HepG2 (cell line): ENCODE results near the gene ITCH. TPM values are rescaled to one million over a fixed set of nuclear protein-coding genes. Genes with fewer than 3 reads are reported as not detected.

Source experiments
- HNF4A ChIP-seq: sonication (generic); formaldehyde crosslinking; IDR thresholded peaks from 2 replicates; pipeline ENCODE4 v1.4.0; 2020; ENCODE audit warnings: missing genetic modification reagents
- KDM5A ChIP-seq: fragments of 200-600 bp; sonication (generic); IDR thresholded peaks from 2 replicates; pipeline ENCODE4 v1.7.0; 2018; ENCODE audit warnings: antibody characterized with exemption, mild to moderate bottlenecking, low read length, borderline replicate concordance
- LCORL ChIP-seq, 2 experiments: fragments of 450-650 bp in 1 of 2; sonication (generic) in 1 of 2; formaldehyde crosslinking in 1 of 2; IDR thresholded peaks; 2 replicates each; pipeline versions ENCODE4 v1.5.0 to v1.6.1; 2017 to 2020; ENCODE audit warnings: antibody characterized with exemption in 1 of 2, missing genetic modification reagents in 1 of 2
- MEIS2 ChIP-seq: sonication (generic); formaldehyde crosslinking; IDR thresholded peaks from 2 replicates; pipeline ENCODE4 v1.9.0; 2021; ENCODE audit warnings: mild to moderate bottlenecking, missing genetic modification reagents
- PHF21A ChIP-seq: sonication (generic); formaldehyde crosslinking; IDR thresholded peaks from 2 replicates; pipeline ENCODE4 v1.5.0; 2020; ENCODE audit warnings: mild to moderate bottlenecking, missing genetic modification reagents
- STAT5B ChIP-seq: sonication (generic); formaldehyde crosslinking; IDR thresholded peaks from 2 replicates; pipeline ENCODE4 v1.4.0; 2020; ENCODE audit warnings: missing genetic modification reagents
- ZMYM4 ChIP-seq: sonication (generic); formaldehyde crosslinking; IDR thresholded peaks from 2 replicates; pipeline ENCODE4 v1.8.1; 2023; ENCODE audit warnings: mild to moderate bottlenecking, missing genetic modification reagents
- ZNF563 ChIP-seq: sonication (generic); formaldehyde crosslinking; IDR thresholded peaks from 2 replicates; pipeline ENCODE4 v1.8.0; 2022; ENCODE audit warnings: mild to moderate bottlenecking, moderate library complexity, missing genetic modification reagents
- polyA plus RNA-seq, 8 experiments: library from polyadenylated mRNA; depleted of rRNA in 3 of 8; stranded (reverse) in 7 of 8; unstranded in 1 of 8; fragments of >200 nt; fragmentation: Illumina TruSeq in 4 of 8; extraction: Trizol in 4 of 8; gene quantifications; 2 replicates each; pipeline versions ENCODE4 v1.2.1 to v1.2.3, GENCODE V29; 2011 to 2016; ENCODE audit warnings: low read depth in 4 of 8, missing spikeins in 1 of 8, mixed read lengths in 1 of 8; ENCODE audit not compliant: insufficient read depth in 1 of 8
- total RNA-seq, 5 experiments: library from RNA; depleted of rRNA; stranded (reverse); fragments of >200 nt; fragmentation: Illumina TruSeq; extraction: Trizol; gene quantifications; 2 replicates each; pipeline ENCODE4 v1.2.3, GENCODE V29; 2016; ENCODE audit warnings: low read depth in 1 of 5
- TF ChIP-seq, protein P1 (sequence below): sonication (generic); formaldehyde crosslinking; IDR thresholded peaks from 2 replicates; pipeline ENCODE4 v1.5.0; 2020; ENCODE audit warnings: mild to moderate bottlenecking, missing genetic modification reagents, borderline replicate concordance
- TF ChIP-seq, protein P2 (sequence below): sonication (generic); formaldehyde crosslinking; IDR thresholded peaks from 2 replicates; pipeline ENCODE4 v1.5.0; 2020; ENCODE audit warnings: mild to moderate bottlenecking, missing genetic modification reagents
- TF ChIP-seq, protein P3 (sequence below): sonication (generic); formaldehyde crosslinking; conservative IDR thresholded peaks from 2 replicates; pipeline ENCODE4 v1.4.0; 2020; ENCODE audit warnings: mild to moderate bottlenecking, missing genetic modification reagents, moderate library complexity
- TF ChIP-seq, protein P4 (sequence below): sonication (generic); formaldehyde crosslinking; IDR thresholded peaks from 2 replicates; pipeline ENCODE4 v1.5.1; 2020; ENCODE audit warnings: mild to moderate bottlenecking, missing genetic modification reagents, moderate library complexity

The ITCH gene
- total and polyA plus RNA-seq, 2 of the 13 experiments (the other 11 are each of a cell fraction or from before 2014, with no cell fraction given): 20.5 to 112 TPM

DNA sequence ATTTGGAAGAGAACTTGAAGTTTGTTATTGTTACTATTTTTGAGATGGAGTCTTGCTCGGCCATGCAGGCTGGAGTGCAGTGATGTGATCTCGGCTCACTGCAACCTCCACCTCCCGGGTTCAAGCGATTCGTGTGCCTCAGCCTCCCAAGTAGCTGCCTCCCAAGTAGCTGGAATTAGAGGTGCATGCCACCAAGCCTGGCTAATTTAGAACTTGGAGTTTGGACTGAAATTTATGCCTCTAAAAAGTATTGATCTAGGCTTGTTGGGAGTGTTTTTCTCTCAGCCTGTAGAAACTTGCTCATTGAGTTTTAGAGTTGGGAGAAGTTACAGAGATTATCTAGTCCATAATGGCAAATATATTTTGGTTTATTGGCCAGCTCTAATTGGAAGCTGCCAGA, 4.1 kb downstream of the ITCH start (continued):
- TF ChIP-seq STAT5B: no peak
- no peak for TF ChIP-seq MEIS2 (CRISPR knock-in tag)
- no peak for TF ChIP-seq LCORL (IDR thresholded peaks at IDR 0.05)
- peak; percentile 54; the same call in 1 of the 2 replicates for TF ChIP-seq LCORL (CRISPR knock-in tag; IDR thresholded peaks at IDR 0.05)
- TF ChIP-seq, protein P1, sequence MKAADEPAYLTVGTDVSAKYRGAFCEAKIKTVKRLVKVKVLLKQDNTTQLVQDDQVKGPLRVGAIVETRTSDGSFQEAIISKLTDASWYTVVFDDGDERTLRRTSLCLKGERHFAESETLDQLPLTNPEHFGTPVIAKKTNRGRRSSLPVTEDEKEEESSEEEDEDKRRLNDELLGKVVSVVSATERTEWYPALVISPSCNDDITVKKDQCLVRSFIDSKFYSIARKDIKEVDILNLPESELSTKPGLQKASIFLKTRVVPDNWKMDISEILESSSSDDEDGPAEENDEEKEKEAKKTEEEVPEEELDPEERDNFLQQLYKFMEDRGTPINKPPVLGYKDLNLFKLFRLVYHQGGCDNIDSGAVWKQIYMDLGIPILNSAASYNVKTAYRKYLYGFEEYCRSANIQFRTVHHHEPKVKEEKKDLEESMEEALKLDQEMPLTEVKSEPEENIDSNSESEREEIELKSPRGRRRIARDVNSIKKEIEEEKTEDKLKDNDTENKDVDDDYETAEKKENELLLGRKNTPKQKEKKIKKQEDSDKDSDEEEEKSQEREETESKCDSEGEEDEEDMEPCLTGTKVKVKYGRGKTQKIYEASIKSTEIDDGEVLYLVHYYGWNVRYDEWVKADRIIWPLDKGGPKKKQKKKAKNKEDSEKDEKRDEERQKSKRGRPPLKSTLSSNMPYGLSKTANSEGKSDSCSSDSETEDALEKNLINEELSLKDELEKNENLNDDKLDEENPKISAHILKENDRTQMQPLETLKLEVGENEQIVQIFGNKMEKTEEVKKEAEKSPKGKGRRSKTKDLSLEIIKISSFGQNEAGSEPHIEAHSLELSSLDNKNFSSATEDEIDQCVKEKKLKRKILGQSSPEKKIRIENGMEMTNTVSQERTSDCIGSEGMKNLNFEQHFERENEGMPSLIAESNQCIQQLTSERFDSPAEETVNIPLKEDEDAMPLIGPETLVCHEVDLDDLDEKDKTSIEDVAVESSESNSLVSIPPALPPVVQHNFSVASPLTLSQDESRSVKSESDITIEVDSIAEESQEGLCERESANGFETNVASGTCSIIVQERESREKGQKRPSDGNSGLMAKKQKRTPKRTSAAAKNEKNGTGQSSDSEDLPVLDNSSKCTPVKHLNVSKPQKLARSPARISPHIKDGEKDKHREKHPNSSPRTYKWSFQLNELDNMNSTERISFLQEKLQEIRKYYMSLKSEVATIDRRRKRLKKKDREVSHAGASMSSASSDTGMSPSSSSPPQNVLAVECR (CRISPR knock-in tag): 0 out of 2 replicates have a peak, but pooled peaks have one; percentile 35
- TF ChIP-seq, protein P2, sequence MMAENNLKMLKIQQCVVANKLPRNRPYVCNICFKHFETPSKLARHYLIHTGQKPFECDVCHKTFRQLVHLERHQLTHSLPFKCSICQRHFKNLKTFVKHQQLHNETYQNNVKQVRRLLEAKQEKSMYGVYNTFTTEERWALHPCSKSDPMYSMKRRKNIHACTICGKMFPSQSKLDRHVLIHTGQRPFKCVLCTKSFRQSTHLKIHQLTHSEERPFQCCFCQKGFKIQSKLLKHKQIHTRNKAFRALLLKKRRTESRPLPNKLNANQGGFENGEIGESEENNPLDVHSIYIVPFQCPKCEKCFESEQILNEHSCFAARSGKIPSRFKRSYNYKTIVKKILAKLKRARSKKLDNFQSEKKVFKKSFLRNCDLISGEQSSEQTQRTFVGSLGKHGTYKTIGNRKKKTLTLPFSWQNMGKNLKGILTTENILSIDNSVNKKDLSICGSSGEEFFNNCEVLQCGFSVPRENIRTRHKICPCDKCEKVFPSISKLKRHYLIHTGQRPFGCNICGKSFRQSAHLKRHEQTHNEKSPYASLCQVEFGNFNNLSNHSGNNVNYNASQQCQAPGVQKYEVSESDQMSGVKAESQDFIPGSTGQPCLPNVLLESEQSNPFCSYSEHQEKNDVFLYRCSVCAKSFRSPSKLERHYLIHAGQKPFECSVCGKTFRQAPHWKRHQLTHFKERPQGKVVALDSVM: peak; percentile 58; the same call in 1 of the 2 replicates
- TF ChIP-seq, protein P3, sequence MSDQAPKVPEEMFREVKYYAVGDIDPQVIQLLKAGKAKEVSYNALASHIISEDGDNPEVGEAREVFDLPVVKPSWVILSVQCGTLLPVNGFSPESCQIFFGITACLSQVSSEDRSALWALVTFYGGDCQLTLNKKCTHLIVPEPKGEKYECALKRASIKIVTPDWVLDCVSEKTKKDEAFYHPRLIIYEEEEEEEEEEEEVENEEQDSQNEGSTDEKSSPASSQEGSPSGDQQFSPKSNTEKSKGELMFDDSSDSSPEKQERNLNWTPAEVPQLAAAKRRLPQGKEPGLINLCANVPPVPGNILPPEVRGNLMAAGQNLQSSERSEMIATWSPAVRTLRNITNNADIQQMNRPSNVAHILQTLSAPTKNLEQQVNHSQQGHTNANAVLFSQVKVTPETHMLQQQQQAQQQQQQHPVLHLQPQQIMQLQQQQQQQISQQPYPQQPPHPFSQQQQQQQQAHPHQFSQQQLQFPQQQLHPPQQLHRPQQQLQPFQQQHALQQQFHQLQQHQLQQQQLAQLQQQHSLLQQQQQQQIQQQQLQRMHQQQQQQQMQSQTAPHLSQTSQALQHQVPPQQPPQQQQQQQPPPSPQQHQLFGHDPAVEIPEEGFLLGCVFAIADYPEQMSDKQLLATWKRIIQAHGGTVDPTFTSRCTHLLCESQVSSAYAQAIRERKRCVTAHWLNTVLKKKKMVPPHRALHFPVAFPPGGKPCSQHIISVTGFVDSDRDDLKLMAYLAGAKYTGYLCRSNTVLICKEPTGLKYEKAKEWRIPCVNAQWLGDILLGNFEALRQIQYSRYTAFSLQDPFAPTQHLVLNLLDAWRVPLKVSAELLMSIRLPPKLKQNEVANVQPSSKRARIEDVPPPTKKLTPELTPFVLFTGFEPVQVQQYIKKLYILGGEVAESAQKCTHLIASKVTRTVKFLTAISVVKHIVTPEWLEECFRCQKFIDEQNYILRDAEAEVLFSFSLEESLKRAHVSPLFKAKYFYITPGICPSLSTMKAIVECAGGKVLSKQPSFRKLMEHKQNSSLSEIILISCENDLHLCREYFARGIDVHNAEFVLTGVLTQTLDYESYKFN (CRISPR knock-in tag): peak; percentile 58
- TF ChIP-seq, protein P4, sequence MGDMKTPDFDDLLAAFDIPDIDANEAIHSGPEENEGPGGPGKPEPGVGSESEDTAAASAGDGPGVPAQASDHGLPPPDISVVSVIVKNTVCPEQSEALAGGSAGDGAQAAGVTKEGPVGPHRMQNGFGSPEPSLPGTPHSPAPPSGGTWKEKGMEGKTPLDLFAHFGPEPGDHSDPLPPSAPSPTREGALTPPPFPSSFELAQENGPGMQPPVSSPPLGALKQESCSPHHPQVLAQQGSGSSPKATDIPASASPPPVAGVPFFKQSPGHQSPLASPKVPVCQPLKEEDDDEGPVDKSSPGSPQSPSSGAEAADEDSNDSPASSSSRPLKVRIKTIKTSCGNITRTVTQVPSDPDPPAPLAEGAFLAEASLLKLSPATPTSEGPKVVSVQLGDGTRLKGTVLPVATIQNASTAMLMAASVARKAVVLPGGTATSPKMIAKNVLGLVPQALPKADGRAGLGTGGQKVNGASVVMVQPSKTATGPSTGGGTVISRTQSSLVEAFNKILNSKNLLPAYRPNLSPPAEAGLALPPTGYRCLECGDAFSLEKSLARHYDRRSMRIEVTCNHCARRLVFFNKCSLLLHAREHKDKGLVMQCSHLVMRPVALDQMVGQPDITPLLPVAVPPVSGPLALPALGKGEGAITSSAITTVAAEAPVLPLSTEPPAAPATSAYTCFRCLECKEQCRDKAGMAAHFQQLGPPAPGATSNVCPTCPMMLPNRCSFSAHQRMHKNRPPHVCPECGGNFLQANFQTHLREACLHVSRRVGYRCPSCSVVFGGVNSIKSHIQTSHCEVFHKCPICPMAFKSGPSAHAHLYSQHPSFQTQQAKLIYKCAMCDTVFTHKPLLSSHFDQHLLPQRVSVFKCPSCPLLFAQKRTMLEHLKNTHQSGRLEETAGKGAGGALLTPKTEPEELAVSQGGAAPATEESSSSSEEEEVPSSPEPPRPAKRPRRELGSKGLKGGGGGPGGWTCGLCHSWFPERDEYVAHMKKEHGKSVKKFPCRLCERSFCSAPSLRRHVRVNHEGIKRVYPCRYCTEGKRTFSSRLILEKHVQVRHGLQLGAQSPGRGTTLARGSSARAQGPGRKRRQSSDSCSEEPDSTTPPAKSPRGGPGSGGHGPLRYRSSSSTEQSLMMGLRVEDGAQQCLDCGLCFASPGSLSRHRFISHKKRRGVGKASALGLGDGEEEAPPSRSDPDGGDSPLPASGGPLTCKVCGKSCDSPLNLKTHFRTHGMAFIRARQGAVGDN: peak; percentile 21
- 0 out of 2 replicates have a peak, but pooled peaks have one; percentile 25 for TF ChIP-seq HNF4A (CRISPR knock-in tag)
- no peak for TF ChIP-seq PHF21A (CRISPR knock-in tag)
- 0 out of 2 replicates have a peak, but pooled peaks have one; percentile 32 for TF ChIP-seq ZMYM4 (CRISPR knock-in tag)
- no peak for TF ChIP-seq KDM5A
- no peak for TF ChIP-seq ZNF563 (CRISPR knock-in tag)
- TF ChIP-seq, all 625 proteins: peak for 15
